COR-L47 (cell line): Measurements from ENCODE around the gene CLDN3.
"Not testable (repeated sequence)": the region's sequence is repeated elsewhere in the genome, so short reads cannot be mapped to it uniquely, and the experiment has no call there.

Source experiments
- DNase-seq: peaks from one replicate; lab custom pipeline; 2025; lab: John Stamatoyannopoulos, UW

Gene CLDN3

GRCh38 chr7:73736885-73737284 is 33.2 kb downstream of the CLDN3 start:
- DNase-seq = no peak

GRCh38 chr7:73735528-73735905 is 34.6 kb downstream of the CLDN3 start:
- no peak for DNase-seq

- DNase-seq = peak; percentile 75
Measured at GRCh38 chr7:73734619-73735527, 35.2 kb downstream of the CLDN3 start.

- no peak for DNase-seq
Measured at GRCh38 chr7:73732397-73732796, 37.7 kb downstream of the CLDN3 start.

- DNase-seq = no peak
Measured at GRCh38 chr7:73730485-73730884, 39.6 kb downstream of the CLDN3 start.

- no peak for DNase-seq
Measured at GRCh38 chr7:73728551-73728950, 41.5 kb downstream of the CLDN3 start.

GRCh38 chr7:73727952-73728351 is 42.1 kb downstream of the CLDN3 start:
- DNase-seq = no peak

GRCh38 chr7:73726083-73726466 is 44.0 kb downstream of the CLDN3 start:
- no peak for DNase-seq

GRCh38 chr7:73723813-73724212 is 46.3 kb downstream of the CLDN3 start:
- no peak for DNase-seq

- no peak for DNase-seq
Measured at GRCh38 chr7:73722785-73723184, 47.3 kb downstream of the CLDN3 start.

- DNase-seq = not testable (repeated sequence)
Measured at GRCh38 chr7:73722182-73722581, 47.9 kb downstream of the CLDN3 start.

GRCh38 chr7:73721377-73721817 is 48.7 kb downstream of the CLDN3 start:
- DNase-seq = peak; percentile 95

GRCh38 chr7:73720443-73720842 is 49.6 kb downstream of the CLDN3 start:
- DNase-seq = not testable (repeated sequence)

- no peak for DNase-seq
Measured at GRCh38 chr7:73719806-73720169, 50.3 kb downstream of the CLDN3 start.
